GM19397 (cell line): ENCODE results near the gene CTIF.
"Not testable (repeated sequence)": the region's sequence is repeated elsewhere in the genome, so short reads cannot be mapped to it uniquely, and the experiment has no call there.

Experiments
- ATAC-seq: cut with Tn5 transposase; IDR thresholded peaks from one replicate; pipeline ENCODE4 v1.9.1; 2021; ENCODE audit warnings: mild to moderate bottlenecking, moderate library complexity; ENCODE audit not compliant: unreplicated experiment

Gene CTIF

GRCh38 chr18:48538531-48539405, at the start of gene CTIF:
CTIF (plus strand) TSS chr18:48539031; CDS start chr18:48619566, 80,535 bp downstream.
- ATAC-seq, result peak; percentile 70

DNA sequence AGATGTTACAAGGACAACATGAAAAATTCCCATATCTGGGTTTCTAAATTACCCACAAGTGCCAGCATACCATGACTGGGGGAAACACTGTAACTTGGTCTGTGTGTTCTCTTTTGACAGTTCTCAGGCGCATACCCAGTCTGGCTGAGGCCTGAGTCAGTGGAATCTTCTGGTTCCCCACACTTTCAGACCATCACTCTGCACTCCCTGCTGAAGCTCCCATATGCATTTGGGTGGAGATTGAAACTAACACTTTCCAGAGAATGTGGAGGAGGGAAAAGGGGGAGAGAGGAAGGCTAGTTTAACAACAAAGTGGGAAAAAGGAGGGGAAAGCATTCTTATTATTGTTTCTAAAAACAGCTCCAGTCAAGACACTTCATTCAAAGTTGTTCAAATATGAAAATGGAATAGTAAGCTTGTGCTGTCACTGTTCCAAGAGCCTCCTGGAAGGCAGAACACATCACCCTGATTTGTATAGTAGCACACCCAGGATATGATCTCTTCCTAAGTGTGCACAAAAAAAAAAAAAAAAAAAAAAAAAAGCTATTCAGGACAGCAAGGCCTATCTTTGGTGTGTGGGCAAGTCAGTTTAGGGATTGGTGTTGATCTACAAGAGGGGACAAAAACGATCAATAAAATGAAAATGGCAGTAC, 48.1 kb upstream of the CTIF start:
- no peak for ATAC-seq

GRCh38 chr18:48492880-48493279, 46.0 kb upstream of the CTIF start:
- no peak for ATAC-seq

GRCh38 chr18:48493434-48494230, 45.2 kb upstream of the CTIF start:
- ATAC-seq, result no peak

DNA sequence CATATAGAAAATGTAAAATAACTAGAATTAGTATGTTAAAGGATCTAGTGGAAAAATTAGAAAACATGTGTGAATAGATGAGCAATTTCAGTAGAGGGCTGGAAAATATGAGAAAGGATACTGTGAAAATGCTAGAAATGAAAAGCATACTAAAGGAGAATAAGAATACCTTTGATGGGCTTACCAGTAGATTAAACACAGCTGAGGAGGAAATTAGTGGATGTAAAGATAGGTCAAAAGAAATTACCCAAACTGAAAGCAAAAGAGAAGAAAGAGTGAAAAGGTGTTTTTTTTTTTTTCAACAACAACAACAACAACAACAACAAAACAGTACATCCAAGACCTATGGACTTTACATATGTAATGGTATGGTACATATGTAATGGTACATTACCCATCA, 41.0 kb upstream of the CTIF start:
- ATAC-seq, result no peak

GRCh38 chr18:48500517-48500916, 38.3 kb upstream of the CTIF start:
- ATAC-seq, result no peak

DNA sequence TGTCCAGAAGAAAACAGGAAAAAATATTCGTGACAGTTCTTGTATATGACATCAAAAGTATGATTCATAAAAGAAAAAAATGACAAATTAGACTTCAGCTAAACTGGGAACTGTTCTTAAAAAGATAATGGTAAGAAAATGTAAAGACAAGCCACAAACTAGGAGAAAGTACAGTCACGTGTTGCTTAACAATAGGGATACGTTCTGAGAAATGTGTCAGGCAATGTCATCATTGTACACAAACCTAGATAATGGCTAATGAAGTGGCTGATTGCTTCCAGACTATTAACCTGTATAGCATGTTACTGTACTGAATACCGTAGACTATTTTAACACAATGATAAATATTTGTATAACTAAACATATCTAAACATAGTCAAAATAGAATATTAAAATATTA, 35.9 kb upstream of the CTIF start:
- no peak for ATAC-seq

DNA sequence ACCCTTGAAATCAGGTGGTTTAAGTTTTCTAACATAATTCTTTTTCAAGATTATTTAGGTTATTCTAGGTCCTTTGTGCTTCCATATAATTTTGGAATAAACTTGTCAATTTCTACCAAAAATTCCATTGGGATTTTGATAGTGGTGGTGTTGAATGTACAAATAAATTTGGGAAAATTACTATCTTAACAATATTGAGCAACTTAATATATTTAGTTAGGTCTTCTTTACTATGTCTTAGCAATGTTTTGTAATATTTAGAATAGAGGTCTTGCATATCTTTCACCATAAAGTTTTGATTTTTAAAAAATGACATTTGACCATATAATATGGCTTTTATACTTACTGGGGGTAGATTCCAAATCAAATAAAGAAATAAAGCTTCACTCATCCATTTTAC, 34.0 kb upstream of the CTIF start:
- no peak for ATAC-seq

- not testable (repeated sequence) for ATAC-seq
Measured at GRCh38 chr18:48506983-48507568, 31.8 kb upstream of the CTIF start.

DNA sequence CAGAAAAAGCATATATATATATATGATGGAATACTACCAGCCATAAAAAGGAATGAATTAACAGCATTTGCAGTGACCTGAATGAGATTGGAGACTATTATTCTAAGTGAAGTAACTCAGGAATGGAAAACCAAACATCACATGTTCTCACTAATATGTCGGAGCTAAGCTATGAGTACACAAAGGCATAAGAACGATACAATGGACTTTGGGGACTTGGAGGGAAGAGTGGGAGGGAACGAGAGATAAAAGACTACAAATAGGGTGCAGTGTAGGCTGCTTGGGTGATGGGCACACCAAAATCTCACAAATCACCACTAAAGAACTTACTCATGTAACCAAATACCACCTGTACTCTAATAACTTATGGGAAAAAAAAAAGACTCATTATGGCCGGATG, 26.3 kb upstream of the CTIF start:
- not testable (repeated sequence) for ATAC-seq

- ATAC-seq, result no peak
Measured at GRCh38 chr18:48514786-48515185, 24.0 kb upstream of the CTIF start.

DNA sequence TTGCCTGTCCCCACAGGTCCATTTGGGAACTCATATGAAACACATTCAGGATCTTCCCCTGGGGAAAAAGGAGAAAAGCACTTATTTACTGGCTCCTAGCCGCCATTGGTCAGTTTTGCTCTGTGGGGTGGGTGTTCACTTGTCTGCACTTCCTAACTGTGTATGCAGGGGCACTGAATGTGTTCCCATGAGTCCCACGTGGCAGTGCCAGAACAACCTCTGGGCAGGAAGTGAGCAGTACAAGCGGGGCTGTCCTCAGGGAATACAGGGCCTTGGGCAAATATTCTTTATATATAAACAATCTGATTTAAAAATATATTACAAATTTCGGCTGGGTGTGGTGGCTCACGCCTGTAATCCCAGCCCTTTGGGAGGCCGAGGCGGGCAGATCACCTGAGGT, 21.8 kb upstream of the CTIF start:
- no peak for ATAC-seq

DNA sequence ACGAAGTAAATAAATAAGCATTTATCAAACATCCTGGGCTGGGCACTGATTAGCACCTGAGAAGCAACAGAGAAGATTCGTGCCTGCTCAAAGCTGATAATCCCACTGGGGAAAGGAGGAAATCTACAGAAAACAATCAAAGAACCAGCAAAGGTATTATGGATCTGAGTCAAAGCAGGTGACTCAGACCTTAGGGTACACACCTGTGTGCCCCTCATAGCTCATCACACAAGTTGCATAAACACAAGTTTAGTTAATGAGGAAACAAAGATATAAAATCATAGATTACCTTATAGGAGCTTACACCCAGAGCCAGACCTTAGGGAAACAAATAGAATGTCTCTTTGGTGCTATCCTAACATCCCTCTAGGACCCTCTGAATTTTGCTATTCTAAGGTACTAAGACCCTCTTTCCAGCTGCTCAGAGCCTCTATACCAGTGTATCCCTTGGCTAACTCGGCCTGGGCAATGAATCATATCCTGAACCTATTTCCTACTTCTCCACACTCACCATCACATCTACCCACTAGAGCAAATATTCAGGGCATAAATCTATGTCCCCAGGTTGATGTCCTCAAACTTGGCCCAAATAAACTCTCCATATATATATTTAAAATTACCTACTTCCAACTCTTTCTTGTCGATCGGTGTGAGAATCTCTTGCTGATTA, 19.3 kb upstream of the CTIF start:
- no peak for ATAC-seq

- ATAC-seq, result no peak
Measured at GRCh38 chr18:48521723-48522122, 17.1 kb upstream of the CTIF start.

- ATAC-seq, result no peak
Measured at GRCh38 chr18:48525671-48526070, 13.2 kb upstream of the CTIF start.

DNA sequence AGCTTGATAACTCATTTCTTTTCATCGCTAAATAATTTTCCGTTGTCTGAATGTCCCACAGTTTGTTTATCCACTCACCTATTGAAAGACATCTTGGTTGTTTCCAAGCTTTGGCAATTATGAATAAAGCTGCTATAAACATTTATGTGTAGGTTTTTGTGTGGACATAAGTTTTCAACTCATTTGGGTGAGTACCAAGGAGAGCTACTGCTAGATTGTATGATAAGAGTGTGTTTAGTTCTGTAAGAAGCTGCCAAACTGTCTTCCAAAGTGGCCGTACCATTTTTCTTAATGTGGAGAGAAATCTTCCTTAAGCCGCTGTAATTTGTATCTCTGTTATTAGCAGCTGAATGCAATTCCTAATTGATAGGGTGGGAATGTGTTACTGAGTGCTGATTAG, 11.4 kb upstream of the CTIF start:
- ATAC-seq, result no peak

DNA sequence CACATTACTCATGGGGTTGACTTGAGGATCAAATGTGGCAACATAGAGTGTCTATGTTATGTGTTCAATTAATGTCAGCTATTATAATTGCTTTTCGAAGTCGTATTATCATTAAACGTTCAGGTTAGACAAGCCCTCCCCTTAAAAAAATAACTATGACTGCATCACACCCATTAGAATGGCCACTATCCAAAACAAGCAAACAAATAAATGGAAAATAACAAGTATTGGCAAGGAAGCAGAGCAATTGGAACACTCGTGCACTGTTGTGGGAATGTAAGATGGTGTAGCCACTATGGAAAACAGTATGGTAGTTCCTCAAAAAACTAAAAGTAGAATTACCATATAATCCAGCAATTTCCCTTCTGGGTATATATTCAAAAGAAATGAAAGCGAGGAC, 10.0 kb upstream of the CTIF start:
- no peak for ATAC-seq

DNA sequence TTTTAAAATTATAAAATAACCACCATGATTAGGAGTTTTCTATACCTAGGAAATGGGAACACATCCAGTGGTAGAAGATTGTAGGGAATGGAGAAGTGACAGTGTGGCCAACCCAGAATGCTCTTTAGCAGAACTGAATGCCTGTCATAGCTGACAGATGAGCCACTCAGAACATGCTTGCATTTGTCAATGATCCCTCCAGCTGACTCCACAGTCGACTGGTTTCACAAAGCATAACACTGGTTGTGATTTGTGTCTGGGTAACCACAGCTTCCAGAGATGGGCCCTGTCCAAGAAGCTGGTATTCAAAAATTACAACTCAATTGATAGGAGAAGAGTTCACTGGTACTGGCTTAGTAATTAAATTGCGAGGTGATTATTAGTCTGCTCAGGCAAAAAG, 9.0 kb upstream of the CTIF start:
- no peak for ATAC-seq

- no peak for ATAC-seq
Measured at GRCh38 chr18:48530399-48531081, 8.3 kb upstream of the CTIF start.

GRCh38 chr18:48531082-48531403, 7.8 kb upstream of the CTIF start:
- ATAC-seq, result no peak
